HG03442 (cell line): ENCODE measurements around the gene DUOXA1.

ENCODE experiments used
- ATAC-seq: cut with Tn5 transposase; IDR thresholded peaks from one replicate; pipeline ENCODE4 v1.9.1; 2021; ENCODE audit warnings: mild to moderate bottlenecking, moderate library complexity; ENCODE audit not compliant: unreplicated experiment

Gene DUOXA1

GRCh38 chr15:45133561-45133920, 3.9 kb upstream of the DUOXA1 start:
- ATAC-seq = no peak

GRCh38 chr15:45132844-45133560, 3.3 kb upstream of the DUOXA1 start:
- no peak for ATAC-seq

GRCh38 chr15:45131510-45131909, 1.8 kb upstream of the DUOXA1 start:
- ATAC-seq = no peak

GRCh38 chr15:45130291-45131000, 767 bp upstream of the DUOXA1 start:
- ATAC-seq = no peak

- no peak for ATAC-seq
These were observed 574 bp downstream of the DUOXA1 start for GRCh38 chr15:45128971-45129639.

- ATAC-seq = no peak
These were observed 3.0 kb downstream of the DUOXA1 start for GRCh38 chr15:45126535-45127158.

GRCh38 chr15:45123397-45123796, 6.3 kb downstream of the DUOXA1 start:
- no peak for ATAC-seq

GRCh38 chr15:45122719-45123118, 7.0 kb downstream of the DUOXA1 start:
- no peak for ATAC-seq

GRCh38 chr15:45121706-45122417, 7.8 kb downstream of the DUOXA1 start:
- no peak for ATAC-seq

GRCh38 chr15:45121020-45121419, 8.7 kb downstream of the DUOXA1 start:
- ATAC-seq = no peak

- no peak for ATAC-seq
These were observed 9.4 kb downstream of the DUOXA1 start for GRCh38 chr15:45120081-45120972.

- no peak for ATAC-seq
These were observed 10.7 kb downstream of the DUOXA1 start for GRCh38 chr15:45118996-45119395.

GRCh38 chr15:45118131-45118588, 11.5 kb downstream of the DUOXA1 start:
- peak; percentile 93 for ATAC-seq

- peak; percentile 4 for ATAC-seq
These were observed 12.2 kb downstream of the DUOXA1 start for GRCh38 chr15:45117308-45118130.

- no peak for ATAC-seq
These were observed 13.0 kb downstream of the DUOXA1 start for GRCh38 chr15:45116482-45117307.

GRCh38 chr15:45116006-45116481, 13.6 kb downstream of the DUOXA1 start:
- no peak for ATAC-seq

- ATAC-seq = no peak
These were observed 14.3 kb downstream of the DUOXA1 start for GRCh38 chr15:45115312-45115820.

GRCh38 chr15:45114751-45115085, 15.0 kb downstream of the DUOXA1 start:
- ATAC-seq = no peak
